ENCODE measurements around the gene PTPN1.
A peak's percentile ranks its signal among the peaks of the same experiment; 100 is the strongest.

The PTPN1 gene

GRCh38 chr20:50627747-50628146 lies 117.6 kb downstream of the PTPN1 start:
- Mint-ChIP-seq H3K4me1 (peaks cover 23% of the 10 kb centered on the region), H3K36me3 (ENCODE audit: low read depth) (no peaks in the 10 kb centered on the region), H3K27ac (peak overlapping the region in 2 of 3 experiments; percentile 24 to 83), H3K27me3 (ENCODE audit: low read depth) (peaks cover 6% of the 10 kb centered on the region), H3K9me3 (no peaks in the 10 kb centered on the region), H3K4me3 (no peak overlapping the region)
- no peak for TF ChIP-seq CTCF (IDR thresholded peaks at IDR 0.05; ENCODE audit: unreplicated experiment in 3 of 3)

GRCh38 chr20:50628332-50628731 lies 118.1 kb downstream of the PTPN1 start:
- H3K27ac Mint-ChIP-seq = peak overlapping the region; percentile 24 to 83 (median 70)
- H3K9me3 Mint-ChIP-seq = no peaks in the 10 kb centered on the region
- TF ChIP-seq CTCF (IDR thresholded peaks at IDR 0.05; ENCODE audit: unreplicated experiment in 3 of 3) = no peak
- H3K4me3 Mint-ChIP-seq = peak overlapping the region in 2 of 3 experiments; percentile 8 to 26
- no peaks in the 10 kb centered on the region for H3K36me3 Mint-ChIP-seq (ENCODE audit: low read depth)
- peaks cover 20% of the 10 kb centered on the region for H3K4me1 Mint-ChIP-seq
- peaks cover 12% of the 10 kb centered on the region for H3K27me3 Mint-ChIP-seq (ENCODE audit: low read depth)

- no peak for TF ChIP-seq CTCF (IDR thresholded peaks at IDR 0.05; ENCODE audit: unreplicated experiment in 3 of 3)
- no peak overlapping the region for H3K4me3 Mint-ChIP-seq
- H3K27ac Mint-ChIP-seq = peak overlapping the region; percentile 24 to 83 (median 70)
- H3K4me1 Mint-ChIP-seq = peaks cover 16% of the 10 kb centered on the region
- no peaks in the 10 kb centered on the region for H3K36me3 Mint-ChIP-seq (ENCODE audit: low read depth)
- no peaks in the 10 kb centered on the region for H3K9me3 Mint-ChIP-seq
- H3K27me3 Mint-ChIP-seq (ENCODE audit: low read depth) = peaks cover 13% of the 10 kb centered on the region
Measured at GRCh38 chr20:50628853-50629669, 118.9 kb downstream of the PTPN1 start.

GRCh38 chr20:50629670-50630045 lies 119.5 kb downstream of the PTPN1 start:
- Mint-ChIP-seq H3K4me3 (no peak overlapping the region), H3K4me1 (peaks cover 16% of the 10 kb centered on the region), H3K9me3 (no peaks in the 10 kb centered on the region), H3K27ac (no peak overlapping the region), H3K36me3 (ENCODE audit: low read depth) (no peaks in the 10 kb centered on the region), H3K27me3 (ENCODE audit: low read depth) (peaks cover 13% of the 10 kb centered on the region)
- TF ChIP-seq CTCF (IDR thresholded peaks at IDR 0.05; ENCODE audit: unreplicated experiment in 3 of 3) = no peak

GRCh38 chr20:50630578-50631263 lies 120.5 kb downstream of the PTPN1 start:
- H3K27ac Mint-ChIP-seq = peak overlapping the region in 1 of 3 experiments; percentile 49
- peaks cover 16% of the 10 kb centered on the region for H3K4me1 Mint-ChIP-seq
- no peaks in the 10 kb centered on the region for H3K36me3 Mint-ChIP-seq (ENCODE audit: low read depth)
- H3K4me3 Mint-ChIP-seq = no peak overlapping the region
- no peaks in the 10 kb centered on the region for H3K9me3 Mint-ChIP-seq
- H3K27me3 Mint-ChIP-seq (ENCODE audit: low read depth) = peaks cover 10% of the 10 kb centered on the region
- TF ChIP-seq CTCF (IDR thresholded peaks at IDR 0.05; ENCODE audit: unreplicated experiment in 3 of 3) = no peak

Data from nephron (organoid).